OCI-LY7 (cell line): ENCODE results near the gene AGBL1. TPM values are rescaled to one million over a fixed set of nuclear protein-coding genes. Genes with fewer than 3 reads are reported as not detected.

Experiments used
- BruUV-seq: library from RNA; stranded (reverse); fragments of 400-500 nt; replicated peaks from 2 replicates; lab custom pipeline; 2021; lab: Mats Ljungman, UMichigan
- CTCF ChIA-PET: fragments of 300-600 bp; sonication (Branson Sonifier 250); formaldehyde crosslinking; loops from one replicate; lab custom pipeline; 2022; ENCODE audit warnings: antibody characterized with exemption; ENCODE audit not compliant: unreplicated experiment; lab: Charles Lee
- POLR2A ChIA-PET: fragments of 300-600 bp; sonication (Branson Sonifier 250); formaldehyde crosslinking; loops from one replicate; lab custom pipeline; 2022; ENCODE audit warnings: antibody characterized with exemption; lab: Charles Lee
- DNase-seq: peaks from one replicate; pipeline ENCODE4 v3.0.0-alpha.2; 2015; ENCODE audit warnings: low spot score
- H2AFZ ChIP-seq: fragments of 200-600 bp; sonication (generic), shearing (Covaris generic); 2 replicates; pipeline ENCODE4 v1.6.1; 2014; ENCODE audit warnings: mild to moderate bottlenecking, antibody characterized with exemption, low read length, moderate library complexity
- H3K27ac ChIP-seq: fragments of 200-600 bp; sonication (generic); 2 replicates; pipeline ENCODE4 v1.5.1; 2014; ENCODE audit warnings: mixed run types, low read depth, mild to moderate bottlenecking, moderate library complexity, low read length, inconsistent platforms; ENCODE audit not compliant: poor library complexity, severe bottlenecking
- H3K36me3 ChIP-seq: fragments of 200-600 bp; sonication (generic); 2 replicates; pipeline ENCODE4 v1.6.1; 2014; ENCODE audit warnings: mild to moderate bottlenecking, antibody characterized with exemption, low read length, moderate library complexity, mixed read lengths; ENCODE audit not compliant: insufficient read depth
- H3K4me1 ChIP-seq: fragments of 200-600 bp; sonication (generic); 2 replicates; pipeline ENCODE4 v1.5.1; 2014; ENCODE audit warnings: mild to moderate bottlenecking, low read length; ENCODE audit not compliant: insufficient read depth, poor library complexity, severe bottlenecking
- H3K4me2 ChIP-seq: fragments of 200-600 bp; sonication (generic); 2 replicates; pipeline ENCODE4 v1.6.1; 2014; ENCODE audit warnings: mild to moderate bottlenecking, low read length
- H3K4me3 ChIP-seq: fragments of 200-600 bp; sonication (generic); 2 replicates; pipeline ENCODE4 v1.5.1; 2014; ENCODE audit warnings: mild to moderate bottlenecking, low read depth, low read length; ENCODE audit not compliant: poor library complexity, severe bottlenecking
- H3K79me2 ChIP-seq: fragments of 200-600 bp; sonication (generic); 2 replicates; pipeline ENCODE4 v1.6.1; 2016; ENCODE audit warnings: low read depth, mild to moderate bottlenecking, low read length, moderate library complexity, mixed read lengths; ENCODE audit not compliant: insufficient read depth
- H3K9me2 ChIP-seq: fragments of 200-600 bp; sonication (generic); 2 replicates; pipeline ENCODE4 v1.6.1; 2016; ENCODE audit warnings: mild to moderate bottlenecking, low read length, mixed read lengths; ENCODE audit not compliant: insufficient read depth
- H3K9me3 ChIP-seq: fragments of 200-600 bp; sonication (generic); 2 replicates; pipeline ENCODE4 v1.6.1; 2014; ENCODE audit warnings: mild to moderate bottlenecking, mixed run types, low read length, mixed read lengths
- H4K20me1 ChIP-seq: fragments of 200-600 bp; sonication (generic); 2 replicates; pipeline ENCODE4 v1.6.1; 2014; ENCODE audit warnings: mild to moderate bottlenecking, antibody characterized with exemption, low read length, moderate library complexity, mixed read lengths; ENCODE audit not compliant: insufficient read depth
- CTCF ChIP-seq: fragments of 200-600 bp; sonication (generic); conservative IDR thresholded peaks from 2 replicates; pipeline ENCODE4 v1.5.1; 2014; ENCODE audit warnings: mild to moderate bottlenecking, antibody characterized with exemption, low read length, moderate library complexity, mixed read lengths
- EZH2phosphoT487 ChIP-seq: fragments of 200-600 bp; sonication (generic); IDR thresholded peaks from 2 replicates; pipeline ENCODE4 v1.6.1; 2018; ENCODE audit warnings: low read depth, borderline replicate concordance, mild to moderate bottlenecking, mixed run types, antibody characterized with exemption, low read length, moderate library complexity, mixed read lengths
- intact Hi-C: fragments of 100-400 bp; cut with micrococcal nuclease; formaldehyde crosslinking; loops from one replicate; pipeline ENCODE4 v1.10.0; 2022; ENCODE audit not compliant: unreplicated experiment
- total RNA-seq, 2 experiments: library from RNA; depleted of rRNA in 1 of 2; stranded (reverse); fragments of >200 nt in 1 of 2; shearing (Covaris generic) in 1 of 2; gene quantifications; 2 replicates each; pipeline ENCODE4 v1.2.3, GENCODE V29; 2014 to 2022

Gene AGBL1
- total RNA-seq, 2 experiments from 2014 or later, result not detected

- Histone ChIP-seq H3K79me2 (no peaks in the 10 kb centered on the region), H2AFZ (no peak overlapping the region), H4K20me1 (no peaks in the 10 kb centered on the region), H3K4me2 (no peak overlapping the region), H3K36me3 (no peaks in the 10 kb centered on the region), H3K9me2 (no peaks in the 10 kb centered on the region), H3K9me3 (no peaks in the 10 kb centered on the region), H3K4me1 (no peaks in the 10 kb centered on the region), H3K27ac (no peak overlapping the region), H3K4me3 (no peak overlapping the region)
- no peak for DNase-seq
- TF ChIP-seq EZH2phosphoT487 (no peak), CTCF (no peak)
- ChIA-PET CTCF (no interaction called here), POLR2A (interaction anchor here (0.7 kb wide), 1 partner anchor 202 kb away, joined by 3 read pairs; no protein-coding TSS in a partner anchor)
- no TSS peak for BruUV-seq
- intact Hi-C loops, result no loop called here
These were observed 869.0 kb downstream of the AGBL1 start for GRCh38 chr15:86948719-86949118.

GRCh38 chr15:86959254-86959653 lies 879.6 kb downstream of the AGBL1 start:
- BruUV-seq, result no TSS peak
- ChIA-PET POLR2A (interaction anchor here (1.1 kb wide), 1 partner anchor 14 kb away, joined by 3 read pairs; no protein-coding TSS in a partner anchor), CTCF (no interaction called here)
- TF ChIP-seq EZH2phosphoT487, result no peak
- TF ChIP-seq CTCF, result no peak
- Histone ChIP-seq H3K4me1 (no peaks in the 10 kb centered on the region), H3K36me3 (no peaks in the 10 kb centered on the region), H3K79me2 (no peaks in the 10 kb centered on the region), H3K27ac (no peak overlapping the region), H3K9me2 (no peaks in the 10 kb centered on the region), H3K4me2 (no peak overlapping the region), H4K20me1 (no peaks in the 10 kb centered on the region), H3K9me3 (no peaks in the 10 kb centered on the region), H2AFZ (no peak overlapping the region), H3K4me3 (no peak overlapping the region)
- intact Hi-C loops, result no loop called here
- DNase-seq, result no peak

- Histone ChIP-seq H3K4me1 (no peaks in the 10 kb centered on the region), H3K79me2 (no peaks in the 10 kb centered on the region), H3K4me3 (no peak overlapping the region), H3K27ac (no peak overlapping the region), H3K9me3 (no peaks in the 10 kb centered on the region), H2AFZ (no peak overlapping the region), H3K36me3 (no peaks in the 10 kb centered on the region), H3K9me2 (no peaks in the 10 kb centered on the region), H4K20me1 (no peaks in the 10 kb centered on the region), H3K4me2 (no peak overlapping the region)
- POLR2A ChIA-PET, result no interaction called here
- intact Hi-C loops, result no loop called here
- CTCF ChIA-PET, result no interaction called here
- no TSS peak for BruUV-seq
- no peak for DNase-seq
- TF ChIP-seq EZH2phosphoT487 (no peak), CTCF (no peak)
These were observed 882.0 kb downstream of the AGBL1 start for GRCh38 chr15:86961669-86962068.
